LHCN-M2 (cell line): ENCODE measurements around the gene S100A9. TPM values are rescaled to one million over a fixed set of nuclear protein-coding genes. Genes with fewer than 3 reads are reported as not detected.
A peak's percentile ranks its signal among the peaks of the same experiment; 100 is the strongest.

ENCODE experiments used
- DNase-seq: peaks from one replicate; pipeline ENCODE4 v3.0.0-alpha.2; 2012; ENCODE audit warnings: low read depth
- total RNA-seq: library from RNA; depleted of rRNA; stranded (reverse); fragments of >200 nt; gene quantifications from 2 replicates; pipeline ENCODE4 v1.2.3, GENCODE V29; 2014

Gene S100A9
- total RNA-seq, 1 experiment from 2014 or later = not detected

- no peak for DNase-seq
Measured at GRCh38 chr1:153360592-153361479, 3.2 kb downstream of the S100A9 start.

DNA sequence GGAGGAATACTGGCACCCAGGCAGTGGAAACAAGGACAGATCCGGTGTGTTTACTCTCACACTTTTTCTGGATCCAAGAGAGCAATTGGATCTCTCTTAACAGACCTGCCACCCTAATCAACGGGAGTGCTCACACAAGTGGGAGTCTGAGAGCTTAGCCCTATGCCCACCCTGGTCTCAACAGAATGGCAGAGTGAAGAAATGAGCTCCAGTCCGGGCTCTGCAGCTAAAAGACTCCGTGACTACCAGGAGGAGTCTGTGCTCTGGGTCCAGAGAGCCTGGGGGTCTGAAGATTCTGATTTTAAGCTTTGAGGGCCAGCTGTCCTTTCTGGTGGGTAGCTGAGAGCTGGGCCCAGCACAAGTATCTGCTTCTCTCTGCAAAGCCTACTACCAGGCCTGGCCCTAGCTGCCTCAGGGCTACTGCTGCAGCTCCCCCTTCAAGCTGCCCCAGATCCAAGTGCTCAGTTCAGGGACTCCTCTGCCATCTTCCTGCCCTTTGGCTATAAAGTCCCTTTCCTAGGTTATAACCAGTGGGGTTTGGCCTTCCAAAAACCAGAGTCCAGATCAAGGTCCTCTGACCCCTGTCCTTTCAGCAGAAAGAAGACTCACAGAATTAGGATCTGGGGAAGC, 3.9 kb downstream of the S100A9 start:
- DNase-seq = no peak

- DNase-seq = no peak
Measured at GRCh38 chr1:153362187-153362775, 4.6 kb downstream of the S100A9 start.

DNA sequence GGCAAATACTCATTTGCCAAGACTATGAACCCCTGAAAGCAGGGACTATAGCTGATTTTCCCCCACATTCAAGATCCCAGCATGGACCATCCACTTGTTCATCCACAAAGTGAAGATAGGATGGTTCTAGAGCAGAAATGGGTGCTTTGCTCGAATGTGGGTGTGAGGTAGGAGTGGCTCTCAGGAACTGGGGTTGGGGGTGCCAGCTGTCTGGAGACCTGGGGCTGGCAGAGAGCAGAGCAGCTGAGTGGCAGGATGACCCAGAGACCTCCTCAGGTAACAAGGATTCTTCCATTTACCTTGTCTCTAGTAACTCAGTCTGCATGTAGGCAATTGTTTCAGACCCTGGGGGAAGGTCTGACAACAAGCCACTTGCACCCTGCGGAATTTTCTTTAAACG, 6.0 kb downstream of the S100A9 start:
- DNase-seq = no peak

DNA sequence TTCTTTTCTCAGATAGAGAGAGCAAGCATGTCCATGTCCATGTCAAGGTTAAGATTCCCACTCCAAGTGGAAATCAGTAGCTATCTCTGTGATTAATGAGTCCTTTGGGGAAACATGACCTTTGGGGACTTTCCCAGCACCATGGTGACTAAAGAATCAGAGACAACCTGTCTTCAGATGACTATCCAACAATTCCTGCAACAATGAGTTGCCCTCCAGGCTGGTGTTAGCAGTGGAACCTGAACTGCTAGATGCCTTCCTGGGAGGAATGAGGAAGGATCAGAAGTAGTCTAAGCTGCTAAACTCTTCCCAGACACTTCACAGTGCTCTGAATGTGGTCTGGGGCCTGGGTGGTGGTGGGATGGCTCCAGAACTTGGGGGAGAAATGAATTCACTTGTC, 6.5 kb downstream of the S100A9 start:
- DNase-seq = no peak

GRCh38 chr1:153364766-153365666, 7.4 kb downstream of the S100A9 start:
- DNase-seq = no peak

DNA sequence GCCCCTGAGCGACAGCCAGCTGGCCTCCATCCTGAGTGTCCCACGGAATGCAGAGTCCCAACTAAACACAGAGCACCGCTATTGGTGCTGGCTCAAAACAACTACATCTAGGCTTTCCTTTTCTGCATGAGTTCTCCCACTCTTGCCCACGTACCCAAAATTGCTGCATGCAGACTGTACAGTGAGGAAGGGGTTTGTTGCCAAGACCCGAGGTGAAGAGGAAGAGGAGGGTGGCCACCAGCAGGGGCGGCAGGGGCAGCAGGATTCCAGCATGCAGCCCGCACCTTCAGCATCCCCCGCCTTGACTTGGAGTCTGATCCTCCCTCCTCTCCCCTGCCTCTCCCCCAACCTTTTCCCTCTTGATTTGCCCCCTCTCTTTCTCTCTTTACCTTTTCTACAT, 8.0 kb downstream of the S100A9 start:
- DNase-seq = no peak

DNA sequence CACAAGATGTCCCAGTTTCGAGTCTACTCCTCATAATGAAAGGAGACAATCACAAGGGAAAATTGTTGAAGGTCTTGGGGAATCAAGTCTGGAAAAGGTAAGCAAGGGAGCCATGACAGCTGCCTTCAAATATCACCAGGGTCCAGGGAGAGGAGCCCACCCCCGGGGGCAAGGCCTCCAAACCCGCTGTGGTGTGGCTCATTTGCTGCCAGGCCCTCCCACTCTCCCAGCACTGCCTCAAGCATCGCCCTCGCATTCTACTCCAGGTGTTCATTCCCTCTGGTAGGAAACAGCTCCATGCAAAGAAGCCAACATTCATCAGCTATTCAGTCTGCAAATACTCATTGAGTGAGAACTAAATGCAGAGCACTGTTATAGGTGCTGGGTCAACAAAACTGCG, 8.6 kb downstream of the S100A9 start:
- no peak for DNase-seq

DNA sequence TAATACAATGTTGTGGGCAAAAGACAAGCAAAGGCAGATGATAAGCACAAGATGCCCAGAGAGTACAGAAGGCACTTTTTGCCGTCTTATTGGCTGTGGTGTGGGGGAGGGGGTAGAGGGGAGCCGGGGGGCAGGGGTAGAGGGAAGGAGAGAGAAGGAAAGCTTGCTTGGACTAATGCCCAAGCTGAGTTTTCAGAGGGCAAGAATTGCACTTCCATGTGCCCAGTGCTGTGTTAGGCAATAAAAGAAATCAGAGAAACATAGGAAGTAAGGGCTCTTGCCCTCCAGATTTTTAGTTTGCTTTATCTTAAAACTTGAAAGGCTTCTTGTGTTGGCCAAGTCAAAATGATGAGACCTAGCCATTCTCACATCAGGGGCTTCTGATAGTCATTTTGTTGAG, 9.4 kb downstream of the S100A9 start:
- DNase-seq = no peak

DNA sequence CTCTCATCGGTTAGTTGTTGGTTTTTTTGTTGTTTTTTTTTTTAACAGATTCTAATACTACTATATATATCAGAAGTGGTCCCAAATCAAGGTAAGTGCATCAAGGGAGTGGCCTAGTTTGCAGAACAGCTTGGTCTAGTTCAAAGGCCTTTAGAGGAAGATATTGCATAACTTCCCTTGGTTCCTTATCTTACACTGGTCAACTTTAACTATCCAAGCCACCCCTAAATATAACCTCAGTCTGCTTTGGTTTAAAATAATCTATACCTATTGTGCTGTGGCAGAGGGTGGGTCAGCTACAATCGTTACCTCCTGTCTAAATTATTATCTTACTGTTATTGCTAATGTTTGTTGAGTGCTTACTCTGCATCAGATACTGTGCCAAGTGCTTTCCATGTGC, 10.8 kb downstream of the S100A9 start:
- DNase-seq = no peak

DNA sequence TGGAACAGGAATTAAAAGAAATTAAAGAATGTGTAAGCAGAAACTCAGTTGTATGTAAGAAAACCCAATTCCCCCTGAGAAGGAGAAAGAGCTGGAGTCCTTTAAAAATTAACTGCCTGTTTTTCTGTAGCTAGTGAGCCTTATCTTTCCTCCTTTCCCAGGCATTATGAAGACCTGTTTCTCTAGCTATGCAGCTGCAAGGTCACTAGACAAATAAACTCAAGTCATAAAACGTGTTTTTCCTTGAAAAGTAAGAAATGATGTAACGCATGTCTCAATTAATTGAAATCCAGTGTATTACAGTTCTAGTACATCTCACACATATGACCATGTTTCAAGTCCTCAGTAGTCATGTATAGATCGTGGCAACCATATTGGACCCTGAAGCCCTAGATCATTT, 12.5 kb downstream of the S100A9 start:
- DNase-seq = no peak

DNA sequence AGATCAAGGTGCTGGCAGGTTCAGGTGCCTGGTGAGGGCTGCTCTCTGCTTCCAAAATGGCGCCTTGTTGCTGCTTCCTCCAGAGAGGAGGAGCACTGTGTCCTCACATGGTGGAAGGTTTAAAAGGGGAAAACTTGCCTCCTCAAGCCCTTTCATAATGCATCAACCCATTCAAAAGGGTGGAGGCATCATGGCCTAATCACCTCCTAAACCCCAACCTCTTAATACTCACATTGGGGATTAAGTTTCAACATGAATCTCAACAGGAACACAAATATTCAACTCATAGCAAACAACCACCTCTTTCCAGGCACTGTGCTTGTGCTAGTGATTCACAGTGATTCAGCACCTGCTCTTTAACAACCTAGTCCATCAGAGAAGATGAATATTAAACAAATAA, 13.6 kb downstream of the S100A9 start:
- no peak for DNase-seq

- no peak for DNase-seq
Measured at GRCh38 chr1:153372571-153372970, 14.9 kb downstream of the S100A9 start.

GRCh38 chr1:153374071-153374470, 16.4 kb downstream of the S100A9 start:
- DNase-seq = no peak

- DNase-seq = peak; percentile 57
Measured at GRCh38 chr1:153375511-153375910, 17.9 kb downstream of the S100A9 start, which contains the start of gene S100A12. Gene S100A12 (minus strand): TSS chr1:153375621. CDS start chr1:153374592, 1,029 bp downstream.

DNA sequence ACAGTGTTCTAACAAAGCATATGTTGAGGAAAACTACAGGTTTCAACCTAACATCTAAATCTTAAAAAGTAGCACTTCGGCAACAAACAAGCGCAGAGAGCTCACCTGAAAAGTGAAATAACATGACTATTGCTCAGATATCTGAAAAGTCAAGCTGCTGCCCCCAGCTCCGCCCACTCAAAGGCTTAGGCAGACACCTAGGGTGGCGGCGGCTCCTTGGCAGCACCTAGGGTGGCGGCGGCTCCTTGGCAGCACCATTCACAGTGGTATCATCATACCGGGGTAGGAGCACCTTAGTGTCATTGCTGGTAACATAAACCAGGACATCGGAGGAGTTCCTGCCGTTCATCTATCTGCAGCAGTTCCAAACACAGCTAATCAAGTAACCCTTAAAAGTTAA, 21.9 kb downstream of the S100A9 start:
- DNase-seq = no peak

- no peak for DNase-seq
Measured at GRCh38 chr1:153380711-153381110, 23.1 kb downstream of the S100A9 start.

GRCh38 chr1:153384958-153385580, 27.4 kb downstream of the S100A9 start:
- no peak for DNase-seq

- DNase-seq = no peak
Measured at GRCh38 chr1:153386500-153386901, 28.8 kb downstream of the S100A9 start.

DNA sequence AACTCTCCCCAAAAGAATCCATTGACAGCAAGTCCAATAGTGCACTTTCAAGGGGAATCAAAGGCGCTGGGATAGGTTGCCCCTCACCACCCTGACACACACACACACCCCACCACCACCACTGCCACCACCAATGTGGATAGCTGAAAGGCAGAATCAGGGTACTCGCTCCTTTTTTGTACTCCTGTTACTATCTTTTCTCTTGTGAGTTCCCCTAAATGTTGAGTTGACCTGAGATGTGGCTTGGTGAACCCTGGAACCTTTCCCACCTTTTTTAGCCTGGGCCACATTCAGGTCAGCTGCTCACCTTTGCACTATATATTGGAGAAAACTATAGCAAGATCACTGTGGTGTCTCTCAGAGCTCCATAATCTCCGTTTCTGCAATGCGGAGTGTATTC, 29.3 kb downstream of the S100A9 start:
- DNase-seq = no peak

- DNase-seq = no peak
Measured at GRCh38 chr1:153387785-153388184, 30.1 kb downstream of the S100A9 start.
